ENCODE results near the gene ABCA8. TPM values are rescaled to one million over a fixed set of nuclear protein-coding genes. Genes with fewer than 3 reads are reported as not detected.

The ABCA8 gene
- total and polyA plus RNA-seq, 7 donors, result 3.7 to 25.3 (median 10.8) TPM

DNA sequence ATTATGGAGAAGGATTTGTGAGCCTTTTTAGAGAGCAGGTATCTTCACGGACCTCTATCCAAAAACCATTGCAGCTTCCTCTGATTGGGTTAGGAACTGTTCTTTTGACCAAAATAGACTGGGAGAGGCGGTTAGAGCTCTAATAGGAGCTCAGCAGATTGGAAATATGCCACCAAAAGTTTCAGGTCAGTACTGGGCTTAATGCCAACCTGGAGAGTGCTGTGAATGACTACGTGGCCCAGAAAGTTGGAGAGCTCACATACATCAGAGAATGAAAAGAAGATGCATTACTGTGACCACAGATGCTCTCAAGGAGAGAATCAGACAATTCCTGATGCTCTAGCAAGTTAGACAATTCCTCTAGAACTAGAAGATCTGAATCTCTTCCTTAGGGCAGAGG, 86.5 kb downstream of the ABCA8 start:
- TF ChIP-seq, protein P1, sequence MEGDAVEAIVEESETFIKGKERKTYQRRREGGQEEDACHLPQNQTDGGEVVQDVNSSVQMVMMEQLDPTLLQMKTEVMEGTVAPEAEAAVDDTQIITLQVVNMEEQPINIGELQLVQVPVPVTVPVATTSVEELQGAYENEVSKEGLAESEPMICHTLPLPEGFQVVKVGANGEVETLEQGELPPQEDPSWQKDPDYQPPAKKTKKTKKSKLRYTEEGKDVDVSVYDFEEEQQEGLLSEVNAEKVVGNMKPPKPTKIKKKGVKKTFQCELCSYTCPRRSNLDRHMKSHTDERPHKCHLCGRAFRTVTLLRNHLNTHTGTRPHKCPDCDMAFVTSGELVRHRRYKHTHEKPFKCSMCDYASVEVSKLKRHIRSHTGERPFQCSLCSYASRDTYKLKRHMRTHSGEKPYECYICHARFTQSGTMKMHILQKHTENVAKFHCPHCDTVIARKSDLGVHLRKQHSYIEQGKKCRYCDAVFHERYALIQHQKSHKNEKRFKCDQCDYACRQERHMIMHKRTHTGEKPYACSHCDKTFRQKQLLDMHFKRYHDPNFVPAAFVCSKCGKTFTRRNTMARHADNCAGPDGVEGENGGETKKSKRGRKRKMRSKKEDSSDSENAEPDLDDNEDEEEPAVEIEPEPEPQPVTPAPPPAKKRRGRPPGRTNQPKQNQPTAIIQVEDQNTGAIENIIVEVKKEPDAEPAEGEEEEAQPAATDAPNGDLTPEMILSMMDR (IDR thresholded peaks at IDR 0.05), result no peak
- Histone ChIP-seq H3K4me3 (no peak overlapping the region), H3K27me3 (ENCODE audit: insufficient read depth in 3 of 3, low read length in 2 of 3) (no peaks in the 10 kb centered on the region), H3K4me1 (no peaks in the 10 kb centered on the region), H3K27ac (no peak overlapping the region), H3K36me3 (ENCODE audit: insufficient read depth in 1 of 2, low read depth in 1 of 2) (peaks cover 0 to 2% of the 10 kb centered on the region in 2 donors), H3K9me3 (no peaks in the 10 kb centered on the region)
- intact Hi-C loops (cut with DNase I), result no loop called here
- DNase-seq (no peak), ATAC-seq (no peak)
- WGBS, 3 donors, result 23 to 44% (median 27%) methylated on average over 3 of the region's 3 CpGs

DNA sequence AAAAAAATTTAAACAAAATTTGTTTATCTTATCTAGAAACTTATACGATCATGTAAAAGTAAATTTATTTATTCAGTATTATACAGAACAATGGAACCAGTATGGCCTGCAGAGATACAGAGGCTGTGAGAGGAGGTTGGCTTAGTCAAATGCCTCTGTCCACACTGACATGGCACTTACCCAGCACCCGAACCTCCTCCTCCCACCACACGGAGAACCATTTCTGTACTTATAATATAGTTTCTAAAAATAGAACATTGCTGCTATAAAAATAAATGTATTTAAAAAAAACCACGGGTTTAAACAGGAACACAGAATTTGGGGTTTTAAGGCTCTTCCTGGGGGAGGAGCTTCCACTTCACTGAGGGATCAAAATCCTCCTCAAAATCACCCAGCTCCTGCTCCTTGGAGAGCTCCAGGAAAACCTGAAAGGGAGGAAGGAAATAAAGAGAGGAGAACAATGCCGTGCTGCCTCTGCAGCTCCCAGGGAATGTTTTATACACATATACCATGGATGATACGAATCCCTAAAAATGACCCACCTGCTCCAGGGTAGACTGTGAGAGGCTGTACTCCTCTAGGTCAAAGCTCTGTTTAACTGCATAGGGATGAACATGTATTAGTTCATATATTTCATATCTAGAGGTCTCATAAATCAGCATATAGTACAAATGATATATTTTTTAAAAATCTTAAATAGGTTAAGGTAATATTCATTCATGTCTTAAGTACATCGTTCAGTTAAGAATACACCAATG, 87.3 kb downstream of the ABCA8 start:
- Histone ChIP-seq H3K4me3 (no peak overlapping the region), H3K27ac (no peak overlapping the region), H3K4me1 (no peaks in the 10 kb centered on the region), H3K36me3 (ENCODE audit: insufficient read depth in 1 of 2, low read depth in 1 of 2) (no peaks in the 10 kb centered on the region), H3K27me3 (ENCODE audit: insufficient read depth in 3 of 3, low read length in 2 of 3) (no peaks in the 10 kb centered on the region), H3K9me3 (no peaks in the 10 kb centered on the region)
- 58 to 62% (median 61%) methylated on average over 7 of the region's 7 CpGs for WGBS, 3 donors
- no peak for DNase-seq
- no peak for ATAC-seq
- TF ChIP-seq, protein P1 (IDR thresholded peaks at IDR 0.05), result no peak
- intact Hi-C loops (cut with DNase I), result no loop called here

DNA sequence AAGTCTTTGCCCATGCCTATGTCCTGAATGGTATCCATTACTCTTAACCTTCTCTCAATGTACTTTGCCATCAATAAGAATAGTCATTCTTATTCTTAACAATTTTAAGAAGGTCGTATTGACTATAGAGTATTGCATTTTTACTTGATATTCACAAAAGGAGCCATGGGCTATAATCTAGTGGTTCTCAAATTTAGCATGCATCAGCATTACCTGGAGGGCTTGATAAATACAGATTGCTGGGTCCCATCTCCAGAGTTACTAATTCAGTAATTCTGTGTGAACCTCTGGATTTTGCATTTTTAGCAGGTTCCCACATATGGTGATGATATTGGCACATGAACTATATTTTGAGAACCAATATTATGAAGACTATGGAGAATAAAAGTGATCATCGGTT, 89.6 kb downstream of the ABCA8 start:
- TF ChIP-seq, protein P1 (IDR thresholded peaks at IDR 0.05), result no peak
- Histone ChIP-seq H3K4me1 (no peaks in the 10 kb centered on the region), H3K4me3 (no peak overlapping the region), H3K27me3 (ENCODE audit: insufficient read depth in 3 of 3, low read length in 2 of 3) (no peaks in the 10 kb centered on the region), H3K9me3 (no peaks in the 10 kb centered on the region), H3K36me3 (ENCODE audit: insufficient read depth in 1 of 2, low read depth in 1 of 2) (no peaks in the 10 kb centered on the region), H3K27ac (no peak overlapping the region)
- ATAC-seq (no peak), DNase-seq (no peak)
- intact Hi-C loops (cut with DNase I), result no loop called here
- 92 to 93% (median 93%) methylated on average over 2 of the region's 2 CpGs for WGBS, 3 donors

DNA sequence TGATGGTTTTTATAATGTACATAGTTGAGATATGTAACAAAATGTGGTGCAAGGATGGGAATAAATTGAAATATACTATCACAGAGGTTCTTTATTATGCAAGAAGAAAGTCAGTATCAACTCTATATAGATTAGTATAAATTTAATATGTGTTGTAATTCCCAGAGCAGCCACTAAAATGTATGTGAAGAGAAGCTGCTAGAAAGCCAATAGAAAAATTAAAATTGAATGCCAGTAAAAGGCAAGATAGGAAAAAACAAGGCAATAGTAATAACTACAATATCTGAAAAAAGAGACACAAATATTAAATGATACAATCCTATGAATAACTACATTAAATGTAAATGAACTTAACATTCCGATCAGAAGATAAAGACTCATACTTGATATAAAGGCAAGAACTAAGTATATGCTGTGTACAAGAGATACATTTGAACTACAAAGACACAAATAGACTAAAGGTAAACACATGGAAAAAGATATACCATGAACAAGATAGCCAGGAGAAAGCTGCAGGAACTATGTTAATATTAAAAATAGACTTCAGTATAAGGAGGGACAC, 92.0 kb downstream of the ABCA8 start:
- Histone ChIP-seq H3K27ac (no peak overlapping the region), H3K9me3 (no peaks in the 10 kb centered on the region), H3K36me3 (ENCODE audit: insufficient read depth in 1 of 2, low read depth in 1 of 2) (no peaks in the 10 kb centered on the region), H3K4me1 (no peaks in the 10 kb centered on the region), H3K4me3 (no peak overlapping the region), H3K27me3 (ENCODE audit: insufficient read depth in 3 of 3, low read length in 2 of 3) (no peaks in the 10 kb centered on the region)
- 93 to 98% (median 94%) methylated on average over 1 of the region's 1 CpG for whole genome bisulfite sequencing, 3 donors
- TF ChIP-seq, protein P1 (IDR thresholded peaks at IDR 0.05), result no peak
- intact Hi-C loops (cut with DNase I), result no loop called here
- ATAC-seq (no peak), DNase-seq (no peak)

Measured in psoas muscle (tissue), 8 donors.